Activated CD4-positive, alpha-beta T cell treated with anti-CD3 and anti-CD28 coated beads, Interleukin-2, amount 50 U/mL, for 4 hours (primary cell): ENCODE results near the gene ADH7.
"Not testable (repeated sequence)": the region's sequence is repeated elsewhere in the genome, so short reads cannot be mapped to it uniquely, and the experiment has no call there.

Source experiments
- DNase-seq, 2 experiments: peaks; one replicate each; pipeline ENCODE4 v3.0.0-alpha.2; 2020

The ADH7 gene

DNA sequence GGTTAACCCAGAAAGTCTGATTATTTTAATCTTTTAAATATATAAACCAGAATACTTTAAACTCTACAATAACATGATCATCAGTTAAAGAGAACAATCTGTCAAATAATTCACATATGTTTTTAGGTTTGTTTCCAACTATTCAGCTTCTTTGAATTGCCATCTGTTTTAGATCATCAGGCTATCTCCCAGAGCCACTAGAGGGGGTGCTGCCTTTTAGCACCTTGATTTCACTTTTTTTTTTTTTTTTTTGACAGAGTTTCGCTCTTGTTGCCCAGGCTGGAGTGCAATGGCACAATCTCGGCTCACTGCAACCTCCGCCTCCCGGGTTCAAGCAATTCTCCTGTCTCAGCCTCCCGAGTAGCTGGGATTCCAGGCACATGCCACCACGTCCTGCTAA is 57.8 kb downstream of the ADH7 start:
- DNase-seq = not testable (repeated sequence)

GRCh38 chr4:99372464-99372863 is 62.7 kb downstream of the ADH7 start:
- not testable (repeated sequence) for DNase-seq

DNA sequence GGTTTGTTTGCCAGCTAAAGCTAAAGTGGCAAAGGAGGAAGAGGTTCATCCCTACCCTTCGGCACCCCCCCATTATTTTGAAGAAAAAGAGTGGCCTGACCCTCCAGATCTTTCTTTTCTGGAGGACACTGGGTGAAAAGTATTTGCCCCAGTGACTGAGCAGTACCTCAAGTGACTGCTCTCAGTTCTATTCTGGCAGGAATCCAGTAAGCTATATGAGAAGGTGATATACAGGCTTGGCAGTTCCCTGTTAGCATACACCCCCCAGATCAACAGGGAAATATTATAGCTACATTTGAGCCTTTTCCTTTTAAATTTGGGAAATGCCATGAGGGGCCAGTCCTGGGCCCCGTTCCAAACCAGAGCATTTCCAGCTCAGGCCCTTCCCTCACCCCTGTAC is 67.3 kb downstream of the ADH7 start:
- not testable (repeated sequence) for DNase-seq

GRCh38 chr4:99366491-99366890 is 68.7 kb downstream of the ADH7 start:
- no peak for DNase-seq

- DNase-seq = no peak
These were observed 72.4 kb downstream of the ADH7 start for GRCh38 chr4:99362768-99363167.
